ENCODE measurements around the gene CIP2A.

CIP2A gene

GRCh38 chr3:108505811-108506210 is 83.4 kb downstream of the CIP2A start:
- no peaks in the 10 kb centered on the region for H3F3A ChIP-seq (ENCODE audit: insufficient read depth, low read length)
- H3K4me3 ChIP-seq (ENCODE audit: low read length), result no peak overlapping the region
- no peak overlapping the region for H3K9ac ChIP-seq (ENCODE audit: low read length)
- no peaks in the 10 kb centered on the region for H3K27me3 ChIP-seq (replicated peaks; ENCODE audit: insufficient read depth, low read length)
- no peak overlapping the region for H3K27ac ChIP-seq (ENCODE audit: low read length)
- TF ChIP-seq CTCF (IDR thresholded peaks at IDR 0.05; ENCODE audit: low read length) (no peak), EZH2 (optimal IDR thresholded peaks at IDR 0.05; ENCODE audit: low read depth, low read length) (no peak), EZH2phosphoT487 (IDR thresholded peaks at IDR 0.05; ENCODE audit: low read length) (no peak)
- H2AFZ ChIP-seq (ENCODE audit: low read length), result no peak overlapping the region
- H4K20me1 ChIP-seq (ENCODE audit: insufficient read depth, low read length), result no peaks in the 10 kb centered on the region
- no peaks in the 10 kb centered on the region for H3K9me2 ChIP-seq (replicated peaks; ENCODE audit: insufficient read depth, low read length)
- H3K4me2 ChIP-seq (ENCODE audit: low read depth, low read length), result no peak overlapping the region
- no peaks in the 10 kb centered on the region for H3K9me3 ChIP-seq (replicated peaks; ENCODE audit: insufficient read depth, low read length)
- no peaks in the 10 kb centered on the region for H3K4me1 ChIP-seq (ENCODE audit: low read length)
- no peaks in the 10 kb centered on the region for H3K36me3 ChIP-seq (replicated peaks; ENCODE audit: insufficient read depth, low read length)
- H3K79me2 ChIP-seq (ENCODE audit: low read length), result no peaks in the 10 kb centered on the region
- DNase-seq, result no peak

GRCh38 chr3:108503722-108504121 is 85.5 kb downstream of the CIP2A start:
- Histone ChIP-seq H3K36me3 (replicated peaks; ENCODE audit: insufficient read depth, low read length) (no peaks in the 10 kb centered on the region), H3K9ac (ENCODE audit: low read length) (no peak overlapping the region), H3K9me3 (replicated peaks; ENCODE audit: insufficient read depth, low read length) (no peaks in the 10 kb centered on the region), H3K27me3 (replicated peaks; ENCODE audit: insufficient read depth, low read length) (no peaks in the 10 kb centered on the region), H3K4me2 (ENCODE audit: low read depth, low read length) (no peak overlapping the region), H3K79me2 (ENCODE audit: low read length) (no peaks in the 10 kb centered on the region), H3K27ac (ENCODE audit: low read length) (no peak overlapping the region), H2AFZ (ENCODE audit: low read length) (no peak overlapping the region), H3K9me2 (replicated peaks; ENCODE audit: insufficient read depth, low read length) (no peaks in the 10 kb centered on the region), H4K20me1 (ENCODE audit: insufficient read depth, low read length) (no peaks in the 10 kb centered on the region), H3F3A (ENCODE audit: insufficient read depth, low read length) (no peaks in the 10 kb centered on the region), H3K4me1 (ENCODE audit: low read length) (no peaks in the 10 kb centered on the region), H3K4me3 (ENCODE audit: low read length) (no peak overlapping the region)
- no peak for DNase-seq
- TF ChIP-seq EZH2 (optimal IDR thresholded peaks at IDR 0.05; ENCODE audit: low read depth, low read length) (no peak), EZH2phosphoT487 (IDR thresholded peaks at IDR 0.05; ENCODE audit: low read length) (no peak), CTCF (IDR thresholded peaks at IDR 0.05; ENCODE audit: low read length) (no peak)

- H3F3A ChIP-seq (ENCODE audit: insufficient read depth, low read length), result no peaks in the 10 kb centered on the region
- no peak overlapping the region for H3K9ac ChIP-seq (ENCODE audit: low read length)
- no peaks in the 10 kb centered on the region for H3K27me3 ChIP-seq (replicated peaks; ENCODE audit: insufficient read depth, low read length)
- H3K9me2 ChIP-seq (replicated peaks; ENCODE audit: insufficient read depth, low read length), result no peaks in the 10 kb centered on the region
- DNase-seq, result no peak
- no peak overlapping the region for H3K27ac ChIP-seq (ENCODE audit: low read length)
- no peaks in the 10 kb centered on the region for H3K36me3 ChIP-seq (replicated peaks; ENCODE audit: insufficient read depth, low read length)
- no peaks in the 10 kb centered on the region for H3K9me3 ChIP-seq (replicated peaks; ENCODE audit: insufficient read depth, low read length)
- no peak overlapping the region for H2AFZ ChIP-seq (ENCODE audit: low read length)
- no peaks in the 10 kb centered on the region for H3K4me1 ChIP-seq (ENCODE audit: low read length)
- H3K4me3 ChIP-seq (ENCODE audit: low read length), result no peak overlapping the region
- TF ChIP-seq CTCF (IDR thresholded peaks at IDR 0.05; ENCODE audit: low read length) (no peak), EZH2 (optimal IDR thresholded peaks at IDR 0.05; ENCODE audit: low read depth, low read length) (no peak), EZH2phosphoT487 (IDR thresholded peaks at IDR 0.05; ENCODE audit: low read length) (no peak)
- H3K79me2 ChIP-seq (ENCODE audit: low read length), result no peaks in the 10 kb centered on the region
- H4K20me1 ChIP-seq (ENCODE audit: insufficient read depth, low read length), result no peaks in the 10 kb centered on the region
- no peak overlapping the region for H3K4me2 ChIP-seq (ENCODE audit: low read depth, low read length)
These were observed 87.7 kb downstream of the CIP2A start for GRCh38 chr3:108501535-108501934.

All from MM.1S (cell line).